Activated CD8-positive, alpha-beta memory T cell treated with anti-CD3 and anti-CD28 coated beads for 1 hour (primary cell): ENCODE results near the gene DPP6.
"Not testable (repeated sequence)": the region's sequence is repeated elsewhere in the genome, so short reads cannot be mapped to it uniquely, and the experiment has no call there.

Experiments
- DNase-seq, 2 donors: peaks; one replicate each; pipeline ENCODE4 v3.0.0-alpha.2; 2020; ENCODE audit warnings: low read depth in 1 of 2; ENCODE audit errors: extremely low read depth in 1 of 2

DPP6 gene

GRCh38 chr7:154646126-154647013 lies 594.2 kb downstream of the DPP6 start:
- no peak for DNase-seq

- no peak for DNase-seq
Observed at GRCh38 chr7:154647625-154648024, 595.4 kb downstream of the DPP6 start.

DNA sequence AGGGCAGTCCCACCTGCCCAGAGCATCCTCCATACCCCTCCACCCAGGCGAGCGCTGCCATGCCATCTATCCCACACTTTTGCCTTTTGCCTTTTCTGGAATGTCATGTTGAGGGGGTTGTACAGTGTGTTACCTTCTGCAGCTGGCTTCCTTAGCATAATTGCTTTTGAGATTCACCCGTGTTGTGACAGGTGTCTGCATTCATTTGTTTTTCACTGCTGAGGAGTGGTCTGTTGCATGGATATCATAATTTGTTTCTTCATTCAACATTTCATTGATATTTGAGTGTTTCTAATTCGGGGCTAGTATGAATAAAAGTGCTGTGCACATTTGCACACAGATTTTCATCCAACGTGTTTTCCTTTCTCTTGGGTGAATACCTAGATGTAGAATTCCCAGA lies 596.8 kb downstream of the DPP6 start:
- no peak for DNase-seq

GRCh38 chr7:154649434-154649833 lies 597.2 kb downstream of the DPP6 start:
- no peak for DNase-seq

- no peak for DNase-seq
Observed at GRCh38 chr7:154650275-154650674, 598.1 kb downstream of the DPP6 start.

- DNase-seq: no peak
Observed at GRCh38 chr7:154651501-154651900, 599.3 kb downstream of the DPP6 start.

- no peak for DNase-seq
Observed at GRCh38 chr7:154652564-154652963, 600.4 kb downstream of the DPP6 start.

- no peak for DNase-seq
Observed at GRCh38 chr7:154653281-154653680, 601.1 kb downstream of the DPP6 start.

- DNase-seq: no peak
Observed at GRCh38 chr7:154656618-154657017, 604.4 kb downstream of the DPP6 start.

DNA sequence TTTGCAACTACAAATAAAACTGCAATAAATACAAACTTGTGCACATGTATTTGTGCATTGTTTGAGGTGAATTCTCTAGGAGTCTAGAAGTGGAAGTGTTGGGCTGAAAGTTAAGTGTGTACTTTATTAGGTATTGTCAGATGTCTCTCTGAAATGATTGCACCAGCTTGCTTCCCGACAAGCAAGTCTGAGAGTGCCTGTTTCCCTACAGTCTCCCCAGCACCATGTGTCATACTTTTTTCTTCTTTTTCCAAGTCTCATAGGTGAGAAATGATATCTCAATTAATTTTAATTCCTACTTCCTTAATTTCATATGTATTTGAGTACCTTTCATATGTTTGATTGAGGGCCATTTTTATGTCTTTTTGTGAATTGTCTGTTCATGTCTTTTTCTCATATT lies 614.6 kb downstream of the DPP6 start:
- no peak for DNase-seq

GRCh38 chr7:154672659-154673415 lies 620.6 kb downstream of the DPP6 start:
- no peak for DNase-seq

DNA sequence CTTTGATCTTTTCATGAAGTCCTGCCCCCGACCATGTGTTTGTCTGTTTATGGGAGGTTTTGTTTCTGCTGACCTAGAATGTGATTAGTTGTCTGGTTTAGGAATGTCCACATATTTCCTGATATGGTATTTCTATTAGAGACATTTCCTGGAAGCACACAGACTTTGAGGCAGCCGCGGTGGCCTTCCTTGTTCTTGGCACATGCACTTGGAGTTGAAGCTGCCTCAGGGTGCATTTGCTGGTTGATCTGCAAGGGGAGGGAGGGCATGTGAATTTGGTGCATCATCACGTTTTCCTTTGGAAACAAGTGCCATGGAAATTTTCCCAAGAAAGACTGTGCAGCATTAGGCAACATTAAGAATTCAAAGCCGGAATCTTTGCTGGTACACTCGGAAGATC lies 622.0 kb downstream of the DPP6 start:
- no peak for DNase-seq

- no peak for DNase-seq
Observed at GRCh38 chr7:154675560-154675959, 623.4 kb downstream of the DPP6 start.

GRCh38 chr7:154676033-154676421 lies 623.8 kb downstream of the DPP6 start:
- DNase-seq: not testable (repeated sequence)

DNA sequence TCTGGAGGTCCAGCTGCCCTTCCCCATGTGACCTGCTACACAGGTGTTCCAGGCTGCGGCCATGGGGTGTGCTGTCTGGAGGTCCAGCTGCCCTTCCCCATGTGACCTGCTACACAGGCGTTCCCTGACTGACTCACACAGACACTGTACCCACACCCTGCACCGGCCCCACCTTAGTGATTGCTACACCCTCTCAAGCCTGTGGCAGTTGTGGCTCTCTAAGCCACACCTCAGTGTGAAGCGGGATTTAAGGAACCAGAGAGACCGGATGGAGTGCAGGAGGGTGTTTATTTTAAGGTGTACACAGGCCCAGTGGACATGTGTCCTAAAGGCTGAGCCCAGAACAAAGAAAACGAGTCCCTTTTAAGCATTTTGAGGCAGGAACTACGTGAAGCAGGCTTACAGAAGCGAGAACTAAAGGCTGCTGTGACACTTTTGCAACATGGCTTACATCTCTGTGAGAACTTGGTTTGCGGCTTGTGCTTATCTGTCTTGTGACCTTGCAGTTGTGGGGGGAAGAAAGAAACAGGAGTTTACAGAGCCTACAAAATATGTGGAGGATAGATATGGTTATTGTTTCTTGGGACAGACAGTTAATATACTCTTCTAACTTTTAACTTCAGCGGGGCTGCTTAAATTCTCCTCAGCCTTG lies 624.4 kb downstream of the DPP6 start:
- DNase-seq: no peak

- no peak for DNase-seq
Observed at GRCh38 chr7:154677454-154677853, 625.3 kb downstream of the DPP6 start.

DNA sequence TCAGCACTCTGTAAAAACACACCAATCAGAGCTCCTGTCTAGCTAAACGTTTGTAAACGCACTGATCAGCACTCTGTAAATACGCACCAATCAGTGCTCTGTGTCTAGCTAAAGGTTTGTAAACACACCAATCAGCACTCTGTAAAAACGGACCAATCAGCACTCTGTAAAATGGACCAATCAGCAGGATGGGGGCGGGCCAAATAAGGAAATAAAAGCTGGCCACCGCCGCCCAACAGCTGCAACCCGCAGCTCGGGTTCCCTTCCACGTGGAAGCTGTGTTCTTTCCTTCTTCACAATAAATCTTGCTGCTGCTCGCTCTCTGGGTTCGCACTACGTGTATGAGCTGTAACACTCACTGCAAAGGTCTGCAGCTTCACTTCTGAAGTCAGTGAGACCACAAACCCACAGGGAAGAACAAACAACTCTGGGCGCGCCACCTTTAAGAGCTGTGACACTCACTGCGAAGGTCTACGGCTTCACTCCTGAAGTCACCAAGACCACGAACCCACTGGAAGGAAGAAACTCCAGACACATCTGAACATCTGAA lies 625.9 kb downstream of the DPP6 start:
- DNase-seq: not testable (repeated sequence)

DNA sequence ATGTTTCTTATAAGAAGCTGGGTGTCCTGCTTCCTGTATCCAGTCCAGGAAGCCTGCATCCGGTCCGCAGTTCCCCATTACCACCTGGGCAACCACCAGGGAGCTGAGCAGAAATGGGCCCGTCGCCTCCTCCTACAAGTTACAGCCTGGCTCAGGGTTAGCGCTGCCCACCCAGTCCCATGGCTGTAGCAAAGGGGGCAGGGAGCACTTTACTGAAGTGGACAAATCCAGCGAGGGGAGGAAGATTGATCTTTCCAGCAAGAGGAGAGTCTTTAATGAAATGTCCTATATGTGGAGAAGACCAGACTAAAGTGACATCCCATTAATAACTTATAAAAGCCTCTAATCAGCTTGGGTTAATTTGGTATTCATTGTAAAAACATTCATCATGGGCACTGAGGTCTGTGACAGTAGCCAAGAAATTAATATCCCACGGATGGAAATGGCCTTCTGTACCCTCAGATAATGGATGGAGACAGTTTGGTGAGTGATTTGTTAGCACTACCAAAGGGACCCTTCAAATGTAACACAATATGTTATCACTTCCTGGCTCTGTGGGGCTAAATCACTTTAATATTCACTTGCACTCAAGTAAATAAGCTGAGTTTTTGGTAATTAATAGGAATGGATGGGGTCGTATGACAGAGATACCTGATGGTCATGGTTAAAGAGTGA lies 627.3 kb downstream of the DPP6 start:
- no peak for DNase-seq

DNA sequence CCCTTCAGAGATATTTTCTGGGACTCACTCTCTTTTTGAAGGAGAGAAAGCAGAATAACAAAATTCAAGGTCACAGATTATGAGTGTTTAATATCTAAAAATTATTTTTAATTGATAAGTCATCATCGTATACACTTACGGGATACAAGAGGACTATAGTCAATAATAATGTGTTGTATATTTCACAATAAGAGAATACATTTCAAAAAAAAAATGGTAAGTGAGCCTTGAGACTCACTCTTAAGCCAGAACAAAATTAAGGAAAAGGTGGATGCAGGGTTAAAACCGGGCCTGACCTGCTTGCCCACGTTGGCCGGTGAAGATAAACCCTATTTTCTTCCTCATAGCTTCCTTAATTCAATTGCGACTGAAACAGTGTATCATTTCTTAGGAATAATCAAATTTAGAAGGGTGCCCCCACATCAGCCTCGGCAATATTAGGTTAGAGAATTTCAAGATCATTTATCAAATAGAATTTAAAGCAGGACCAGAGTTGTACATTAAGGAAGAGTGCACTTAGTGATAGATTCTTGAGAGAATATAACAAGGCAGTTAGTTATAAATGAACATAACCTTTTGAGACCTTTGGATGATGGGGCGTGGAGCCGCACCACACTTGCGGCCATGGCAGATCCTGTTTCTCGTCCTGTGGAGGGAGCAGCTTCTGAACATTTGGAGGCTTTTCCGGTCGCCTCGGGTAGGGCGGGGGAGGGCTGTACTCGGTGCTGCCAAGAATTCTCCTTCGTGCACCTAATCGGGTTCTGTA lies 628.9 kb downstream of the DPP6 start:
- no peak for DNase-seq

- no peak for DNase-seq
Observed at GRCh38 chr7:154682003-154682402, 629.8 kb downstream of the DPP6 start.
